Measurements from ENCODE around the gene USP5. TPM values are rescaled to one million over a fixed set of nuclear protein-coding genes. Genes with fewer than 3 reads are reported as not detected.

The USP5 gene
- total RNA-seq, 4 donors from 2014 or later: 22.3 to 46.7 (median 34.4) TPM

DNA sequence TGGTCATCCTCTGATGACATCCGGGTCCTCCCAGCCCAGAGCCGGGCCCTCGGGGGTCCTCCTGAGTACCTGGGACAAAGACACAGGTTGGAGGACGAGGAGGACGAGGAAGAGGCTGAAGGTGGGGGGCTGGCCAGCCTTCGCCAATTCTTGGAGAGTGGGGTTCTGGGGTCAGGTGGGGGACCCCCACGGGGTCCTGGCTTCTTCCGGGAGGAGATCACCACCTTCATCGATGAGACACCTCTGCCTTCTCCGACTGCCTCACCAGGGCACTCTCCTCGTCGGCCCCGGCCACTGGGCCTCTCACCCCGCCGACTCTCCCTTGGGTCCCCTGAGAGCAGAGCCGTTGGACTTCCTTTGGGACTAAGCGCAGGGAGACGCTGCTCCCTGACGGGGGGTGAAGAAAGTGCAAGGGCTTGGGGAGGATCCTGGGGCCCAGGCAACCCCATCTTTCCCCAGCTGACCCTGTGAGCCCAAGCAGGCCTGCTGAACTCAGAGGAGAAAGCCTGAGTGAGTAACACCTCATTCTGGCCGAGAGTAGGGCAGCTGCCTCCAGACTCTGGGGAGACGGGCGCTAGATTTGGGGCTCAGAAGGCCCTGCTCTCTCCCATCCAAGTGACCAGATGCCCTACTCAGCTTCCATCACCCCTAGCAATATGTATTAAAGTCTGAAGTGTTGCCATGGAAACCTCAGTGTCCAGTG, 25.1 kb upstream of the USP5 start:
- TF ChIP-seq, protein P1, sequence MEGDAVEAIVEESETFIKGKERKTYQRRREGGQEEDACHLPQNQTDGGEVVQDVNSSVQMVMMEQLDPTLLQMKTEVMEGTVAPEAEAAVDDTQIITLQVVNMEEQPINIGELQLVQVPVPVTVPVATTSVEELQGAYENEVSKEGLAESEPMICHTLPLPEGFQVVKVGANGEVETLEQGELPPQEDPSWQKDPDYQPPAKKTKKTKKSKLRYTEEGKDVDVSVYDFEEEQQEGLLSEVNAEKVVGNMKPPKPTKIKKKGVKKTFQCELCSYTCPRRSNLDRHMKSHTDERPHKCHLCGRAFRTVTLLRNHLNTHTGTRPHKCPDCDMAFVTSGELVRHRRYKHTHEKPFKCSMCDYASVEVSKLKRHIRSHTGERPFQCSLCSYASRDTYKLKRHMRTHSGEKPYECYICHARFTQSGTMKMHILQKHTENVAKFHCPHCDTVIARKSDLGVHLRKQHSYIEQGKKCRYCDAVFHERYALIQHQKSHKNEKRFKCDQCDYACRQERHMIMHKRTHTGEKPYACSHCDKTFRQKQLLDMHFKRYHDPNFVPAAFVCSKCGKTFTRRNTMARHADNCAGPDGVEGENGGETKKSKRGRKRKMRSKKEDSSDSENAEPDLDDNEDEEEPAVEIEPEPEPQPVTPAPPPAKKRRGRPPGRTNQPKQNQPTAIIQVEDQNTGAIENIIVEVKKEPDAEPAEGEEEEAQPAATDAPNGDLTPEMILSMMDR (IDR thresholded peaks at IDR 0.05; ENCODE audit: low read depth): no peak

DNA sequence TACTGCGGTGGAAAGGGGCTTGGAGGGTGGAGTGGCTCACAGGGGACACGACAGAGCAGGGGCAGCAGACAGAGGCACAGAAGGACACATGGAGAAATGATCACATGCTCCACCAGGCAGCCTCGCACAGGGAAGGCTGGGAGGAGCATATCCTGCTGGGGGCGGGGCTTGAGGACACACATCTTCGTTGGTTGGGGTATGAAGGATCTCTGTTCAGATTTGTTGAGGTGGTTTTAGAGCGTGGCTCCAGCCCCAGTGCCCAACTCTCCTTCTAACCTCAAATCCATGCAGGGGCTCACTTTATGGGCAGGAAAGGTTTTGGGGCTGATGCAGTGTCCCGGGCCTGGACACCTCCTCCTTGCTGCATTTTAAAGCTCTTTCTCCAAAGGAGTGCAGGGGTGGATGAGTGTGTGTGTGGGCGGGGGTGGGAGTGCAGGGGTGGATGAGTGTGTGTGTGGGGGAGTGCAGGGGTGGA, 24.5 kb upstream of the USP5 start:
- TF ChIP-seq, protein P1 (IDR thresholded peaks at IDR 0.05; ENCODE audit: low read depth): no peak

DNA sequence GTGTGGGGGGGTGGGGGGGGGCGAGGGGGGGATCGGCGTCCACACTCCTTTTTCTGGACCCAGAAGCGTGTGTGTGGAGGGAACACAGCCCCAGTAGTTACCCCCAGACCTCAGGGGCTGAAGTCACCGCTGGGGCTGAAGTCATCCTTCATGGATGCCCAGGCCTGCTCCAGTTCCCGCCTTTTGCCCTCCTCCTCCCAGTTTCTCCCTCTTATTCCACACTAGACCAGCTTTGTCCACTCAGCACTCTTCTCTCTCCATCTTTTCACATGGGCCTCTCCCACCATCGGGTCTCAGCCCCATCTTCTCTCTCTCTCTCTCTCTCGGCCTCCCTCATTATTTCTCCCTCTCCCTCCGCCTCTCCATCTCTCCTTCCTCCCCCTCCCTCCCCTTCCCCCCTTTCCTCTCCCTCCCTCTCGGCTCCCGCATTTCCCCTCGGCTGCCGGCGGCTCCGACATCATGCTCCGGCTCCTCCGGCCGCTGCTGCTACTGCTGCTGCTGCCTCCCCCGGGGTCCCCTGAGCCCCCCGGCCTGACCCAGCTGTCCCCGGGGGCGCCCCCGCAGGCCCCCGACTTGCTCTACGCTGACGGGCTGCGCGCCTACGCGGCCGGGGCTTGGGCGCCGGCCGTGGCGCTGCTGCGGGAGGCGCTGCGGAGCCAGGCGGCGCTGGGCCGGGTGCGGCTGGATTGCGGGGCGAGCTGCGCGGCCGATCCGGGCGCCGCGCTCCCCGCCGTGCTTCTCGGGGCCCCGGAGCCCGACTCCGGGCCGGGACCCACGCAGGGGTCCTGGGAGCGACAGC, 23.8 kb upstream of the USP5 start, which contains the start of gene P3H3:
Gene P3H3 (plus strand): TSS at position 426 of the 799 bp plus-strand sequence. CDS start 34 bp downstream, at position 460.
- TF ChIP-seq, protein P1 (IDR thresholded peaks at IDR 0.05; ENCODE audit: low read depth): no peak

DNA sequence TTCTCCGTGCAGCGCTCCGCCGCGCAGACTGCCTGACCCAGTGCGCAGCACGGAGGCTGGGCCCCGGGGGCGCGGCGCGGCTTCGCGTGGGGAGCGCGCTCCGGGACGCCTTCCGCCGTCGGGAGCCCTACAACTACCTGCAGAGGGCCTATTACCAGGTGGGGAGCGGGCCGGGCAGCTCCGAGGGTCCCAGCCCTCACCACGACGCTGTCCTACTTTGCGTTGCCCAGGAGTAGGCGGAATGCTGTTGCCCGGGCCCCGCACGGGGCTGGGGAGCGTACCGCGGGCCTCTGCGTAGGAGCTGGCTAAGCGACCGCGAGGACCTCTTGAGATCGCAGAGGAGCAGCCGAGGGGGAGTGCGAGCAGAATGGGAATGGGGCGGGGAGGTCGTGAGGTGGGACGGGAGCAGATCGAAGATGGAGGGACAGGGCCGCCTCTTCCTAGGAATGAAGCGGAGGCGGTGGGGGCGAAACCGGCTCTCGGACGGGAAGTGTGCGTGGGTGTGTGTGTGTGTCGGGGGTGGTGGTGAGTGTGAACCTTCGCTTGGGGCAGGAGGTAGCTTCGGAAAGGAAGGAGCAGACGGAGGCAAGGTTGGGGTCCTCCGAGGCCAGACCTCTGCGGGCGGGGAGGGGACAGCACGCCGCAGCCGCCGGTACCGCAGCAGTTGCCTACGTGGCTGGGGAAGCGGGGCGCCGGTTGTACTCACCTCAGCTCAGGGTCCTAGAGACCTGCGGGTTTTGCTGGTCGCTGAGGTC, 23.0 kb upstream of the USP5 start:
- TF ChIP-seq, protein P1 (IDR thresholded peaks at IDR 0.05; ENCODE audit: low read depth): no peak

DNA sequence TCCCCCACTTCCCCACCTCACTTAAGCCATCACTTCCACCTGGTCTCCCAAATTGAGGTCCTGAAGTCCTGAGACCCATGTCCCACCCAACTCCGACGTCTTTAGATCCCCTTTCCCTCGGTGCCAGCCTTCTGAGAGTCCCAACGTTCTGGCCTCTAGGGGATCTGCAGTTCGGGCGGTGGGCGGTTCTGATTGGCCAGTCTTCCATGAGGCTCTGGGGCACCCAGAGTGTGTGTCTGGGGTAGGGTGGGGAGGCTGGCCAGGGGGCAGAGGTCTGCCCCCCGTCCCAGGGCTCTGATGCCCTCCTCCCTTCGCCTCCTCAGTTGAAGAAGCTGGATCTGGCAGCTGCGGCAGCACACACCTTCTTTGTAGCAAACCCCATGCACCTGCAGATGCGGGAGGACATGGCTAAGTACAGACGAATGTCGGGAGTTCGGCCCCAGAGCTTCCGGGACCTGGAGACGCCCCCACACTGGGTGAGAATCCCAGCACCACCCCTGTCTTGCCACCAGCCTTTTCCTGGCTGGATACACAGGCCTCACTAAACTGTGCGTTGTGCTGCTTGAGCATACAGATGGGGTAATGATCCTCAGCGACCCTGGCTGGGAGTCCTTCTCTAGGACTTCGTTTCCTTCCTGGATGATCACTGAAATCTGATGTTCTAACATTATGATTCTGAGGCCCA, 22.3 kb upstream of the USP5 start:
- TF ChIP-seq, protein P1 (IDR thresholded peaks at IDR 0.05; ENCODE audit: low read depth): no peak

DNA sequence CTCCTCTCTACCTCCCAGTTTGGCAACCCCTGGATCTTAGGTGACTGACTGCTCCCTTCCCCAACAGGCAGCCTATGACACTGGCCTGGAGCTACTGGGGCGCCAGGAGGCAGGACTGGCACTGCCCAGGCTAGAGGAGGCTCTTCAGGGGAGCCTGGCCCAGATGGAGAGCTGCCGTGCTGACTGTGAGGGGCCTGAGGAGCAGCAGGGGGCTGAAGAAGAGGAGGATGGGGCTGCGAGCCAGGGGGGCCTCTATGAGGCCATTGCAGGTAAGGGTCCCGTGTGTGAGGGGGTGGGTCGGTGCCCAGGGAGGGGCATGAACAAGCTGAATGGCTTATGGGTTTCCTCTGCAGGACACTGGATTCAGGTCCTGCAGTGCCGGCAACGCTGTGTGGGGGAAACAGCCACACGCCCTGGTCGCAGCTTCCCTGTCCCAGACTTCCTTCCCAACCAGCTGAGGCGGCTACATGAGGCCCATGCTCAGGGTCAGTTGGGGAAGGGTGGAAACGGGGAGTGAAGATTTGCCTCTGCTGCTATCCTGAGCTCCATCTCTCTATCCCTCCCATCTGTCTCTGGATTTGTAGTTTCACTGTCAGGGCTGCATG, 21.6 kb upstream of the USP5 start:
- TF ChIP-seq, protein P1 (IDR thresholded peaks at IDR 0.05; ENCODE audit: low read depth): no peak

All from subcutaneous adipose tissue (tissue), 4 donors.